NK-92 treated with Interleukin-12 subunit alpha and Interleukin-12 subunit beta, amount 100 ng/mL, for 24 hours (cell line): ENCODE measurements around the gene TBC1D3H.
"Not testable (repeated sequence)": the region's sequence is repeated elsewhere in the genome, so short reads cannot be mapped to it uniquely, and the experiment has no call there.

Experiments used
- DNase-seq: peaks from one replicate; lab custom pipeline; 2025; lab: John Stamatoyannopoulos, UW

The TBC1D3H gene

DNA sequence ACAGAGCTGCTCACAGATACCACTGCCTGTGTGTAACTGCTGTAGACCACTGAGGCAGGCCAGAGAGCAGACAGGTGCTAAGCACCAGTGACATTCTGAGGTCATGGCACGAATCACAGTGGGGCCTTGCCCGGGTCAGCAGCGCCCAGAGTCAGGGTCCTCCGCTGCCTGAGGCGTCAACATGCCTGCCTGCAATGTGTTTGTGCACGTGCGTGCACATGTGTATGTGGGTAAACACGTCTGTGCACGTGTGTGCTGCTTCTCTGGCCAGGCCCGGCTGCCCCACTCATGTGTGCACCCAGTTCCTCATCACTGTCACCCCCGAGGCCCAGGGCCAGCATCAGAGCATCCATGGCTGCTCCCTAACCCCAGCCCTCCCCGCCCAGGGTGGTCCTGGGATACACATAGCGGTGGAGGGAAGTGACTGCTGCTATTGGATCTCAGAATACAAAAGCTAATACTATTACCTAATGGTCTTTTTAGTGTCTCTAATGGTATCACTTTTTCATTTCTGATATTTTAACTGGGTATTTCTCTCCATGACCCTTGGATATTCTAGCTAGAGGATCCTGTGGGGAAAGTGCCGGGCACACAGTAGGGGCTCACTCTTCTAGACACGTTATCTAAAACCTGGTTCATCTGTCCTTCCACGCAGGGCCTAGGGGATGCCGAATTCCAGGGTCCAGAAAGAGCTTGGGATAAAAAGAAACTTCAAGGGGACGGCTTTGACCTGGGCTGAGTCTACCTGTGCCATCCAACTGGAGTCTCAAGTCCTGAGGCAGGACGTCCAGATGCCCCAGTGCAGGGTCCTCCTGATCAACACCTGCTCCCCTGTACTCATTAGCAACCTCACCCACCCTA, at the start of gene TBC1D3H:
Gene TBC1D3H (minus strand): TSS at position 51 of the 861 bp plus-strand sequence. CDS start 1,540 bp downstream, outside the sequence.
- not testable (repeated sequence) for DNase-seq

DNA sequence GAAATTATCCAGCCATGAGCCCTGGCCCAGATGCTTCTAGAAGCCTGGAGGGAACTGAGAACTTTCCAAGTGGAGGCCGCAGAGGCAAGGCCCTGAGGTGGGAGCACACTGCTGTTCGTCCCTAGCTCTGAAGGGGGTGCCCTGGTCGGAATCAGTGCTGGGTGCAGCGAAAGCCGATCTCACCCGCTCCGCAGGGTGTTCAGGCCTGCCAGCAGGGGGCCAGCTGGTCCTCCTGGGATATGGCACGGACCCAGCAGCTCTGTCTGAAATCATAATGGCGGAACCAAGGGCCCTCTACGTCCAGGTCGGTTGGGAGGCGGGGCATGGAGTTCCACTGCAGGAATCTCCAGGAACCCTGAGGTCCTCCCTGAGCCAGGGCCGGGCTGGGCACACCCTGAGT, 40.7 kb upstream of the TBC1D3H start:
- not testable (repeated sequence) for DNase-seq

DNA sequence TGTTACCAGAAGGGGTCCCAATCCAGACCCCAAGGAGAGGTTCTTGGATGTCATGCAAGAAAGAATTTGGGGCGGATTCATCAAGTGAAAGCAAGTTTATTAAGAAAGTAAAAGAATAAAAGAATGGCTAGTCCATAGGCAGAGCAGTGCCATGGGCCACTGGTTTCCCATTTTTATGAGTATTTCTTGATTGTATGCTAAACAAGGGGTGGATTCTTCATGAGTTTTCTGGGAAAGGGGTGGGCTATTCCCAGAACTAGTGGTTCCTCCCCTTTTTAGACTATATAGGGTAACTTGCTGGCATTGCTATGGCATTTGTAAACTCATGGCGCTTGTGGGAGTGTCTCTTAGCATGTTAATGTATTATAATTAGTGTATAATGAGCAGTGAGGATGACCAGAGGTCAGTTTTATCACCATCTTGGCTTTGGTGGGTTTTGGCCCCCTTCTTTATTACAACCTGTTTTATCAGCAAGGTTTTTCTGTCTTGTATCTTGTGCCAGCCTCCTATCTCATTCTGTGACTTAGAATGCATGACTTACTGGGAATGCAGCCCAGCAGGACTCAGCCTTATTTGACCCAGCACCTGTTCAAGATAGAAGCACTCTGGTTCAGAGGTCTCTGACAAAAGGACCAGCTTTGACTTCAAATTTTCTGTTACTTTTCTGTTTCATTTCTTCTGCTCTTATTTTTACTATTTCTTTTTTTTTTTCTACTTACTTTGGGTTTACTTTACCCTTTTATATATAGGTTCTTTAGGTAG, 27.1 kb upstream of the TBC1D3H start:
- DNase-seq: not testable (repeated sequence)

DNA sequence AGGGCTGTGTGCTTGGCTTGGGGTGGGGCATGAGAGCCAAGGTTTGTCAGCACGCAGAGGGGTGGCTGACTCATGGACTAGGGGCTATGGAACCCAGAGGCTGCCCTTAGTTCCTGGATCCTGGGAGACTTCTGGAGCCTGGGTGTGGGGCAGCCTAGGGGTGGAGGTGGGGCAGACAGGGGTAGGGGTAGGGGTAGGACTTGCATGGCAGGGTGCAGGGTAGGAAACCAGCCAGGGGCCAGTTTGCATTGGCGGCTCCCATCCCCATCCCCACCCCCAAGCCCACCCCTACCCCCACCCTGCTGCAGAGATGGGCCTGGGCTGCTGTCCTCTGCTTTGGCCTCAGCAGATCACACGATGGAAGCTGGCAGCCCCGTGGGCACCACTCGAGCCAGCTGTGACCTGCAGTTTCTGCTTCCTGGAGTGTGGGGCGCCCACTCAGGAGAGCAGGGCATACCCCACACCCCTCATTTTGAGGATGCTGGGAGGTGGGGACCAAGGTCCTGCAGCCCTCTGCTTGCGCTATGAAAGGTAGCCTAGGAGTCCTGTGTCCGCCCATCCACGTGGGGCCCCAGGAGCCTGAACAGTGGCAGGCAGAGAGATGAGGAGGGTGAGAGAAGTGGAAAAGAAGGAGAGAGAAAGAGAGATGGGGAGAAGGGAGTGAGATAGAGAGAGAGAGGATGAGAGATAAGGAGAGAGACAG, 2.9 kb upstream of the TBC1D3H start:
- DNase-seq: not testable (repeated sequence)

DNA sequence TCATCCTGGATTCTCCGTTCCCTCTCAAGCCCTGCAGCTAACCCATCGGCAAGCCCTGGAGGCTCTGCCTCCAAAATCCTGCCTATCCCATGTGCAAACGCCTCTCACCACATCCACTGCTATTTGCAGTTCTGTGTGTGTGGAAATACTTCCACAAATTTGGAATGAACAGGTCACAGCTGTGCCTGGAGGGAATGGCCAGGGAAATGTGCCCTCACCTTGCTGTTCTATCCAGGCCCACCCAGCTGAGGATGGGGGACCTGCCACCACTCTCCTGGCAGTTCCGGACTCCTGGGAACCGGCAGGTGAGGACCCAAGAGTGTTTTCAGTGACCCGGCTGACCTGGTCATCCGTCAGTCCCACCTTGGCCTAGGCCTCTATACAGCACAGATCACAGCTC, 12.3 kb downstream of the TBC1D3H start:
- not testable (repeated sequence) for DNase-seq

DNA sequence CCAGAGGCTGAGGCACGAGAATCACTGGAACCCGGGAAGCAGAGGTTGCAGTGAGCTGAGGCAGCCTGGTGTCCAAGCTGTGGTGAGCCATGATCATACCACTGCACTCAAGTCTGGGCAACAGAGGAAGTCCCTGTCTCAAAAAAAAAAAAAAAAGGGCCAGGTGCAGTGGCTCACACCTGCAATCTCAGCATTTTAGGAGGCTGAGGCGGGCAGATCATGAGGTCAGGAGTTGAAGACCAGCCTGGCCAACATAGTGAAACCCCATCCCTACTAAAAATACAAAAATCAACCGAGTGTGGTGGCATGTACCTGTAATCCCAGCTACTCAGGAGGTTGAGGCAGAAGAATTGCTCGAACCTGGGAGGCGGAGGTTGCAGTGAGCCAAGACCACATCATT, 25.7 kb downstream of the TBC1D3H start:
- not testable (repeated sequence) for DNase-seq
